Nucleus accumbens (tissue), 56 donors: ENCODE results near the gene COPB2.
A peak's percentile ranks its signal among the peaks of the same experiment; 100 is the strongest.
"Not testable (repeated sequence)": the region's sequence is repeated elsewhere in the genome, so short reads cannot be mapped to it uniquely, and the experiment has no call there.

ENCODE experiments used
- DNase-seq, 56 donors: peaks; one replicate each; lab custom pipeline; 2025; lab: John Stamatoyannopoulos, UW

Gene COPB2

GRCh38 chr3:139389552-139390368 is at the start of gene COPB2:
Gene COPB2 (minus strand): TSS chr3:139389647. CDS start chr3:139389550, 97 bp downstream.
- peak; percentile 68 to 99 (median 97) for DNase-seq

- no peak for DNase-seq
These were observed 45.4 kb upstream of the COPB2 start for GRCh38 chr3:139434764-139435307.

- DNase-seq, result no peak
These were observed 44.8 kb upstream of the COPB2 start for GRCh38 chr3:139434228-139434627.

GRCh38 chr3:139433089-139433488 is 43.6 kb upstream of the COPB2 start:
- no peak for DNase-seq

GRCh38 chr3:139430493-139430892 is 41.0 kb upstream of the COPB2 start:
- no peak for DNase-seq

GRCh38 chr3:139427283-139428060 is 38.0 kb upstream of the COPB2 start:
- peak in 3 of 56 donors; percentile 7 to 31 (median 29) for DNase-seq

- no peak for DNase-seq
These were observed 36.4 kb upstream of the COPB2 start for GRCh38 chr3:139425745-139426400.

- no peak for DNase-seq
These were observed 33.8 kb upstream of the COPB2 start for GRCh38 chr3:139423232-139423631.

- DNase-seq, result no peak
These were observed 32.0 kb upstream of the COPB2 start for GRCh38 chr3:139421460-139421859.

- DNase-seq, result no peak
These were observed 31.6 kb upstream of the COPB2 start for GRCh38 chr3:139421040-139421439.

GRCh38 chr3:139418144-139418543 is 28.7 kb upstream of the COPB2 start:
- no peak for DNase-seq

- no peak for DNase-seq
These were observed 26.8 kb upstream of the COPB2 start for GRCh38 chr3:139416275-139416674.

- DNase-seq, result no peak
These were observed 25.3 kb upstream of the COPB2 start for GRCh38 chr3:139414608-139415224.

GRCh38 chr3:139412891-139413290 is 23.4 kb upstream of the COPB2 start:
- not testable (repeated sequence) for DNase-seq

- not testable (repeated sequence) for DNase-seq
These were observed 11.7 kb upstream of the COPB2 start for GRCh38 chr3:139401155-139401554.

GRCh38 chr3:139396707-139397106 is 7.3 kb upstream of the COPB2 start:
- no peak for DNase-seq

- no peak for DNase-seq
These were observed 4.7 kb upstream of the COPB2 start for GRCh38 chr3:139394116-139394515.

GRCh38 chr3:139388821-139389551 is 461 bp downstream of the COPB2 start:
- peak in 11 of 56 donors; percentile 31 to 69 (median 46) for DNase-seq

- DNase-seq, result no peak
These were observed 1.4 kb downstream of the COPB2 start for GRCh38 chr3:139388077-139388476.

GRCh38 chr3:139382291-139382690 is 7.2 kb downstream of the COPB2 start:
- DNase-seq, result not testable (repeated sequence)
